Right atrium auricular region (tissue), 2 donors: ENCODE results near the gene OR10Z1. TPM values are rescaled to one million over a fixed set of nuclear protein-coding genes. Genes with fewer than 3 reads are reported as not detected.

Experiments
- DNase-seq: peaks from one replicate; pipeline ENCODE4 v3.0.0-alpha.2; 2019; ENCODE audit warnings: low spot score
- H3K27ac ChIP-seq, 2 donors: fragments of 200-600 bp; sonication (generic); 1 replicate in 1 of 2; 2 replicates in 1 of 2; pipeline ENCODE4 v1.5.1; 2016 to 2019
- H3K27me3 ChIP-seq, 2 donors: fragments of 200-600 bp; sonication (generic); one replicate each; pipeline versions ENCODE4 v1.5.1 to v1.6.0; 2017 to 2019
- H3K36me3 ChIP-seq: fragments of 200-600 bp; sonication (generic); one replicate; pipeline ENCODE4 v1.5.1; 2016
- H3K4me1 ChIP-seq, 2 donors: fragments of 200-600 bp; sonication (generic); one replicate each; pipeline versions ENCODE4 v1.5.1 to v1.6.0; 2017 to 2019
- H3K4me3 ChIP-seq, 2 donors: fragments of 200-600 bp; sonication (generic); 1 replicate in 1 of 2; 2 replicates in 1 of 2; pipeline ENCODE4 v1.5.1; 2017 to 2019; ENCODE audit warnings: mild to moderate bottlenecking in 1 of 2, moderate library complexity in 1 of 2
- H3K9me3 ChIP-seq, 2 donors: fragments of 200-600 bp; sonication (generic); one replicate each; pipeline ENCODE4 v1.5.1; 2019
- total RNA-seq, 2 donors: library from RNA; depleted of rRNA; stranded (reverse); fragments of >200 nt; gene quantifications; one replicate each; pipeline ENCODE4 v1.1.0, GENCODE V29; 2016
- TF ChIP-seq, protein P1 (sequence below), 2 donors: fragments of 200-600 bp; sonication (generic); IDR thresholded peaks; one replicate each; pipeline ENCODE4 v1.5.1; 2019; ENCODE audit warnings: antibody characterized with exemption in 2 of 2

Gene OR10Z1
- total RNA-seq, 2 donors from 2014 or later: not detected

DNA sequence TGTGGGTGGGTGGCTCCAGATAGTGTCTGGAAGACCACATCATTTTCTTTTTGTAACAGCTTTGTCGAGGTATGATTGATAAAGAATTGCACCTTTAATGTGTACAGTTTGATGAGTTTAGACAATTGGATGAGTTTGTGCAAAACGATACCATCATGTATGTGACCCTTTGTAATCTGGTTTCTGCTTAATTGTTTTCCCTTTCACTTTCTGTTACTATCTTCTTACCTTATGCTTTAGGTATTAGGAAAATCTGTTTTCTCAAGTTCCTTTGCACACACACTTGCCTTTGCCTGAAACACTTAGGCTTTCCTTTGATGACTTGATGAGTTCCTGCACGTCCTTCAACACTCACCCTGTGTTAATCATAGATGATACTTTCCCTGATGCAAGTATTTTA lies 6.8 kb downstream of the OR10Z1 start:
- DNase-seq: no peak
- Histone ChIP-seq H3K9me3 (no peaks in the 10 kb centered on the region), H3K4me3 (no peak overlapping the region), H3K27me3 (no peaks in the 10 kb centered on the region), H3K36me3 (no peaks in the 10 kb centered on the region), H3K27ac (no peak overlapping the region), H3K4me1 (no peaks in the 10 kb centered on the region)
- TF ChIP-seq, protein P1, sequence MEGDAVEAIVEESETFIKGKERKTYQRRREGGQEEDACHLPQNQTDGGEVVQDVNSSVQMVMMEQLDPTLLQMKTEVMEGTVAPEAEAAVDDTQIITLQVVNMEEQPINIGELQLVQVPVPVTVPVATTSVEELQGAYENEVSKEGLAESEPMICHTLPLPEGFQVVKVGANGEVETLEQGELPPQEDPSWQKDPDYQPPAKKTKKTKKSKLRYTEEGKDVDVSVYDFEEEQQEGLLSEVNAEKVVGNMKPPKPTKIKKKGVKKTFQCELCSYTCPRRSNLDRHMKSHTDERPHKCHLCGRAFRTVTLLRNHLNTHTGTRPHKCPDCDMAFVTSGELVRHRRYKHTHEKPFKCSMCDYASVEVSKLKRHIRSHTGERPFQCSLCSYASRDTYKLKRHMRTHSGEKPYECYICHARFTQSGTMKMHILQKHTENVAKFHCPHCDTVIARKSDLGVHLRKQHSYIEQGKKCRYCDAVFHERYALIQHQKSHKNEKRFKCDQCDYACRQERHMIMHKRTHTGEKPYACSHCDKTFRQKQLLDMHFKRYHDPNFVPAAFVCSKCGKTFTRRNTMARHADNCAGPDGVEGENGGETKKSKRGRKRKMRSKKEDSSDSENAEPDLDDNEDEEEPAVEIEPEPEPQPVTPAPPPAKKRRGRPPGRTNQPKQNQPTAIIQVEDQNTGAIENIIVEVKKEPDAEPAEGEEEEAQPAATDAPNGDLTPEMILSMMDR (IDR thresholded peaks at IDR 0.05): no peak

DNA sequence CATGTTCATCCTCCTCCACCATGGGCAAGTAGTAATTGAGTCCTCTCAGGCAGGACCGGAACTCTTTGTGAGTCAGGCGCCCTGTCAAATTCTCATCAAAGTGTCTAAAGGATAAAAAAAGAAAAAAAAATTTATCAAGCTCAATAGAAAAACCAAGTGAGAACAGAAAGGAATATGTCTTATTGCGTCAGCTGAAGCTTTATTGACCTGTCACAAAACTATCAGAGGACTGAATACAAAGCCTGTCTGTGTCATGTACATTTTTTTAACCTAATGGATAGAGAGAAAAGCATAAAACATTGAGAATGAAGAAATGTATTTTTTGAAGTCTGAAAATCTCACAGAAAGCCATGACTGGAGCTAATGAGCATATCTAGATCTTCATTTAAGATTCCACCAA lies 8.7 kb downstream of the OR10Z1 start:
- Histone ChIP-seq H3K4me1 (no peaks in the 10 kb centered on the region), H3K9me3 (no peaks in the 10 kb centered on the region), H3K4me3 (no peak overlapping the region), H3K27ac (no peak overlapping the region), H3K36me3 (no peaks in the 10 kb centered on the region), H3K27me3 (no peaks in the 10 kb centered on the region)
- no peak for DNase-seq
- TF ChIP-seq, protein P1 (IDR thresholded peaks at IDR 0.05): no peak

DNA sequence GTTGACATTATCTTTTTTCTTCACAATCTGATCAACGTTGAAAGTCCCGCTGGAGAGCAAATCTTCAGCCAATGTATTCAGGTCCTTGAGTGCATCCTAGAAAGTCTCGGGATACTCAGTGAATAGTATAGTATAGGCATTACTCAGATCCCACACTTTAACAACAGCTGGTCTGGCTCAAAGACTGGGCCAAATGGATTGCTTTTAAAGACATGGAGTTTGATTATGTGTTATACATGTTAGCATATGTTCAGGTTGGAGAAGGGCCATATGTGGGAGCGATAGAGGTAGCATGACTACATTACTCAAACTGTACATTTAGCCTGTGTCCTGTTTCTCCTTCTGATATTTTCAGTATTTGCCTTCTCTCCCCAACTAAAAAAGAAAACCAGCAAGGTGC lies 33.1 kb downstream of the OR10Z1 start:
- DNase-seq: no peak
- TF ChIP-seq, protein P1 (IDR thresholded peaks at IDR 0.05): no peak
- Histone ChIP-seq H3K27me3 (no peaks in the 10 kb centered on the region), H3K36me3 (no peaks in the 10 kb centered on the region), H3K4me1 (no peaks in the 10 kb centered on the region), H3K4me3 (no peak overlapping the region), H3K9me3 (no peaks in the 10 kb centered on the region), H3K27ac (no peak overlapping the region)

DNA sequence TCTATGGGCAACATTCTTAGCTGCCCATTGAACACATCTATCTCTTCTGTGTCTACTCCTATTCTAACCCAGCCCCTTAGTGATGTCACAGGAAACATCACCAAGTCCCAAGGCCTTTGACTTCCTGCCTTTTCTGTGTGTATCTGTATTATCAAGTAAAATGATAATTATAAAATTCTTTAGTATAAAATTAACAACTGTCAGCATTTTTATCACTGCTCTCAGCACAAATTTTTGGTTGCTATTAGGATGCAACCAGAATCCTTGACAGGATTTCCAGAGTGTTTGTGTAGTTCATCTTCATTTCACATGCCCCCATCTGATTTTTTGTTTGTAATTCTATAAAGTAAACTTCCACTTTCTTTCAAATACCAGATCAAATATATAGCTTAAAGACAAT lies 33.8 kb downstream of the OR10Z1 start:
- TF ChIP-seq, protein P1 (IDR thresholded peaks at IDR 0.05): no peak
- H3K4me3 ChIP-seq: no peak overlapping the region
- H3K36me3 ChIP-seq: no peaks in the 10 kb centered on the region
- H3K27me3 ChIP-seq: no peaks in the 10 kb centered on the region
- no peaks in the 10 kb centered on the region for H3K4me1 ChIP-seq
- no peak overlapping the region for H3K27ac ChIP-seq
- no peaks in the 10 kb centered on the region for H3K9me3 ChIP-seq
- no peak for DNase-seq

DNA sequence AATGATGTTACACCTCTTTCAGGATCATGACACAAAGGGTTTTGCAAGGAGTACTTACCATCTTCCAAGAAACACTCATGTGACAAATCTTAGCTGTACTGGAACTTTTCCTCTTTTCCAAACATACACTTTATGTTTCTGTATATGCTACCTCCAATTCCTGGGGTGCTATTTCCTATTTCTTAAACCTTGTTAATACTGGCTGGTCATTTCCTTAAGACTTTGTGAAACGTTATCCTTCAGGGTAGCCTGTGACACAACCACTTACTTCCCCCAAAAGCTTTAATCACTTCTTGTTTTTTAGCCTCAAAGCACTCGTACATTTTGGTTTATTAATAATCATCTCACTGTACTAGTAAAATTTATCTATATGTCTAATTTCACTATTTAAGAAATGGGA lies 39.4 kb downstream of the OR10Z1 start:
- no peaks in the 10 kb centered on the region for H3K4me1 ChIP-seq
- TF ChIP-seq, protein P1 (IDR thresholded peaks at IDR 0.05): no peak
- H3K27ac ChIP-seq: no peak overlapping the region
- H3K4me3 ChIP-seq: no peak overlapping the region
- no peaks in the 10 kb centered on the region for H3K27me3 ChIP-seq
- H3K36me3 ChIP-seq: no peaks in the 10 kb centered on the region
- no peaks in the 10 kb centered on the region for H3K9me3 ChIP-seq
- no peak for DNase-seq

DNA sequence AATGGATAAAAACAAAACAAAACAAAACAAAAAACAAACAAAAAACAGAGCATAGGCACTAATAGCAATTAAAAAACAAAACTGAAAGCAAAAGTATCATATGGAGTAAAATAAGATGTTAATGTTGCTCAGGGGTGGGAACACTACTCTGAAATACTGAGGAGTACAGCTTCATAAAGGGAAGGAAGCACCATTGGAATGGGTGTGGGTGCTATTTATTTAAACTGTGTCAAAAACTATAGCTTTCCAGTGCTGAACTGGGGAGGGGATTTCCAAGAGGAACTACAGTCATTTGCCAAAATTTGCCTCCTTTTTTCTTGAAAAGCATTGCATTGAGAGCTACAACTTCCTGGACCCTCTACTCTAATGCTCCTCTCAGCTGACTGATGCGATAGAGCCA lies 41.4 kb downstream of the OR10Z1 start:
- Histone ChIP-seq H3K27me3 (no peaks in the 10 kb centered on the region), H3K4me1 (no peaks in the 10 kb centered on the region), H3K4me3 (no peak overlapping the region), H3K36me3 (no peaks in the 10 kb centered on the region), H3K9me3 (no peaks in the 10 kb centered on the region), H3K27ac (no peak overlapping the region)
- TF ChIP-seq, protein P1 (IDR thresholded peaks at IDR 0.05): no peak
- no peak for DNase-seq
